ENCODE results near the gene THRSP. TPM values are rescaled to one million over a fixed set of nuclear protein-coding genes. Genes with fewer than 3 reads are reported as not detected.
A peak's percentile ranks its signal among the peaks of the same experiment; 100 is the strongest.
"Not testable (repeated sequence)": the region's sequence is repeated elsewhere in the genome, so short reads cannot be mapped to it uniquely, and the experiment has no call there.

Gene THRSP
- total RNA-seq, 2 donors from 2014 or later = not detected

GRCh38 chr11:78027759-78028158 lies 35.9 kb upstream of the THRSP start:
- H3K4me3 ChIP-seq (ENCODE audit: low read length) = no peak overlapping the region
- Mint-ChIP-seq H3K4me3 (no peak overlapping the region), H3K27ac (no peak overlapping the region), H3K9me3 (no peaks in the 10 kb centered on the region), H3K4me1 (peaks cover 6% of the 10 kb centered on the region), H3K36me3 (ENCODE audit: low read depth) (no peaks in the 10 kb centered on the region), H3K27me3 (ENCODE audit: insufficient read depth) (no peaks in the 10 kb centered on the region)
- TF ChIP-seq, protein P1, sequence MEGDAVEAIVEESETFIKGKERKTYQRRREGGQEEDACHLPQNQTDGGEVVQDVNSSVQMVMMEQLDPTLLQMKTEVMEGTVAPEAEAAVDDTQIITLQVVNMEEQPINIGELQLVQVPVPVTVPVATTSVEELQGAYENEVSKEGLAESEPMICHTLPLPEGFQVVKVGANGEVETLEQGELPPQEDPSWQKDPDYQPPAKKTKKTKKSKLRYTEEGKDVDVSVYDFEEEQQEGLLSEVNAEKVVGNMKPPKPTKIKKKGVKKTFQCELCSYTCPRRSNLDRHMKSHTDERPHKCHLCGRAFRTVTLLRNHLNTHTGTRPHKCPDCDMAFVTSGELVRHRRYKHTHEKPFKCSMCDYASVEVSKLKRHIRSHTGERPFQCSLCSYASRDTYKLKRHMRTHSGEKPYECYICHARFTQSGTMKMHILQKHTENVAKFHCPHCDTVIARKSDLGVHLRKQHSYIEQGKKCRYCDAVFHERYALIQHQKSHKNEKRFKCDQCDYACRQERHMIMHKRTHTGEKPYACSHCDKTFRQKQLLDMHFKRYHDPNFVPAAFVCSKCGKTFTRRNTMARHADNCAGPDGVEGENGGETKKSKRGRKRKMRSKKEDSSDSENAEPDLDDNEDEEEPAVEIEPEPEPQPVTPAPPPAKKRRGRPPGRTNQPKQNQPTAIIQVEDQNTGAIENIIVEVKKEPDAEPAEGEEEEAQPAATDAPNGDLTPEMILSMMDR (conservative IDR thresholded peaks at IDR 0.05) = no peak
- no peaks in the 10 kb centered on the region for H3K27me3 ChIP-seq (ENCODE audit: control insufficient read depth, insufficient read depth, low read length, poor library complexity, severe bottlenecking)
- no peaks in the 10 kb centered on the region for H3K9me3 ChIP-seq (ENCODE audit: control insufficient read depth, low read length)
- no peak overlapping the region for H3K27ac ChIP-seq (ENCODE audit: low read depth, low read length)
- DNase-seq = no peak
- WGBS, 2 experiments (ENCODE audit: insufficient coverage in 1 of 2, insufficient read length in 1 of 2) = 100% methylated on average over 1 of the region's 2 CpGs
- no peaks in the 10 kb centered on the region for H3K4me1 ChIP-seq (ENCODE audit: control insufficient read depth, insufficient read depth, low read length)
- H3K36me3 ChIP-seq (ENCODE audit: control insufficient read depth, insufficient read depth, low read length) = no peaks in the 10 kb centered on the region
- no peak overlapping the region for H3K9ac ChIP-seq (ENCODE audit: extremely low read depth, low read length, poor library complexity, severe bottlenecking)

- H3K27ac ChIP-seq (ENCODE audit: low read depth, low read length); H3K36me3 ChIP-seq (ENCODE audit: control insufficient read depth, insufficient read depth, low read length); H3K27me3 ChIP-seq (ENCODE audit: control insufficient read depth, insufficient read depth, low read length, poor library complexity, severe bottlenecking); H3K9me3 ChIP-seq (ENCODE audit: control insufficient read depth, low read length); H3K4me1 Mint-ChIP-seq; H3K4me3 ChIP-seq (ENCODE audit: low read length); H3K4me3 Mint-ChIP-seq; H3K4me1 ChIP-seq (ENCODE audit: control insufficient read depth, insufficient read depth, low read length); DNase-seq; H3K9me3 Mint-ChIP-seq; H3K9ac ChIP-seq (ENCODE audit: extremely low read depth, low read length, poor library complexity, severe bottlenecking); H3K36me3 Mint-ChIP-seq (ENCODE audit: low read depth); H3K27ac Mint-ChIP-seq; H3K27me3 Mint-ChIP-seq (ENCODE audit: insufficient read depth): not testable (repeated sequence)
- 89 to 94% methylated on average over 4 to 9 of the region's 9 CpGs for WGBS, 2 experiments (ENCODE audit: insufficient coverage in 1 of 2, insufficient read length in 1 of 2)
These were observed 35.2 kb upstream of the THRSP start for GRCh38 chr11:78028423-78028822.

DNA sequence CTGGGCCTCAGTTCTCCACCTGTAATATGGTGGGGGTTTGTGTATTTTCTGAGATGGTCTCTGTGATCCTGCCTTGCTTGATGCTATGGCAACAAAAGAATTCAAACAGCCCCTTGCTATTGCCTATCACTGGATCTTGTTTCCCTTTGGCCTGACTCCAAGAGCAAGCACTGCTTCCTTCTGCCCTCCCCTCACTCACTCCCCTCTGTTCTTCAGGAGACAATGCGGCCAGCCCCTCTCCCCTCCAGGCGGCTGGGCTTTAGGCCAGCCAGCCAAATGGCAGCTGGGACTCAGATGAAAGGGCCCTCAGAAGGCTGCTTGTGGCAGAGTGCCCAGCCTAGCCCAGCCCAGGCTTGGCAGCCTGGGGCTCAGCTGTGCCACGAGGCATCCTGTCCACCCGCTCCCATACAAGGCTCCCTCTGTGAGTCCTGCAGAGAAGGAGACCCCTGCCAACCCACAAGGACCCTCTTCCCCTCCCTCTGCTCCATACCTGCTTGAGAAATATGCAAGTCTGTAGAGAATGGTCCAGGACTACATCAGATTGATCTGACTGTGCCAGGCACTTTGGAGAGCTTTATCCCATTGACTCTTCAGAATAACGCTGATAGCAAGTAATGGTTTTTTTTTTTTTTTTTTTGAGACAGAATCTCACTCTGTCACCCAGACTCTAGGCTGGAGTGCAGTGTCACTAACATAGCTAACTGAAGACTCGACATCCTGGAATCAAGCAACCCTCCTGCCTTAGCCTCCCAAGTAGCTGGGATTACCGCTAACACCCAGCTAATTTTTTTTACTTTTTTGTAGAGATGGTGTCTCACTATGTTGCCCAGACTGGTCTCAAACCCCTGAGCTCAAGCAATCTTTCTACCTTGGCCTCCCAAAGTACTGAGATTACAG lies 33.0 kb upstream of the THRSP start:
- Histone ChIP-seq H3K4me1 (ENCODE audit: control insufficient read depth, insufficient read depth, low read length) (no peaks in the 10 kb centered on the region), H3K27me3 (ENCODE audit: control insufficient read depth, insufficient read depth, low read length, poor library complexity, severe bottlenecking) (no peaks in the 10 kb centered on the region), H3K4me3 (ENCODE audit: low read length) (no peak overlapping the region), H3K36me3 (ENCODE audit: control insufficient read depth, insufficient read depth, low read length) (no peaks in the 10 kb centered on the region), H3K27ac (ENCODE audit: low read depth, low read length) (peak overlapping the region; percentile 66), H3K9me3 (ENCODE audit: control insufficient read depth, low read length) (no peaks in the 10 kb centered on the region), H3K9ac (ENCODE audit: extremely low read depth, low read length, poor library complexity, severe bottlenecking) (no peak overlapping the region)
- peaks cover 6% of the 10 kb centered on the region for H3K4me1 Mint-ChIP-seq
- WGBS, 2 experiments (ENCODE audit: insufficient coverage in 1 of 2, insufficient read length in 1 of 2) = 87 to 100% methylated on average over 1 to 7 of the region's 7 CpGs
- TF ChIP-seq, protein P1 (conservative IDR thresholded peaks at IDR 0.05) = no peak
- H3K9me3 Mint-ChIP-seq = no peaks in the 10 kb centered on the region
- DNase-seq = peak; percentile 59
- H3K27me3 Mint-ChIP-seq (ENCODE audit: insufficient read depth) = no peaks in the 10 kb centered on the region
- no peak overlapping the region for H3K4me3 Mint-ChIP-seq
- H3K36me3 Mint-ChIP-seq (ENCODE audit: low read depth) = no peaks in the 10 kb centered on the region
- no peak overlapping the region for H3K27ac Mint-ChIP-seq

Measured in endodermal cell (in vitro differentiated cells).